Superior temporal gyrus (tissue), 1 donor: Measurements from ENCODE around the gene FREM2.

ENCODE experiments used
- DNase-seq: peaks from one replicate; pipeline ENCODE4 v3.0.0-alpha.2; 2016; ENCODE audit errors: extremely low spot score

The FREM2 gene

DNA sequence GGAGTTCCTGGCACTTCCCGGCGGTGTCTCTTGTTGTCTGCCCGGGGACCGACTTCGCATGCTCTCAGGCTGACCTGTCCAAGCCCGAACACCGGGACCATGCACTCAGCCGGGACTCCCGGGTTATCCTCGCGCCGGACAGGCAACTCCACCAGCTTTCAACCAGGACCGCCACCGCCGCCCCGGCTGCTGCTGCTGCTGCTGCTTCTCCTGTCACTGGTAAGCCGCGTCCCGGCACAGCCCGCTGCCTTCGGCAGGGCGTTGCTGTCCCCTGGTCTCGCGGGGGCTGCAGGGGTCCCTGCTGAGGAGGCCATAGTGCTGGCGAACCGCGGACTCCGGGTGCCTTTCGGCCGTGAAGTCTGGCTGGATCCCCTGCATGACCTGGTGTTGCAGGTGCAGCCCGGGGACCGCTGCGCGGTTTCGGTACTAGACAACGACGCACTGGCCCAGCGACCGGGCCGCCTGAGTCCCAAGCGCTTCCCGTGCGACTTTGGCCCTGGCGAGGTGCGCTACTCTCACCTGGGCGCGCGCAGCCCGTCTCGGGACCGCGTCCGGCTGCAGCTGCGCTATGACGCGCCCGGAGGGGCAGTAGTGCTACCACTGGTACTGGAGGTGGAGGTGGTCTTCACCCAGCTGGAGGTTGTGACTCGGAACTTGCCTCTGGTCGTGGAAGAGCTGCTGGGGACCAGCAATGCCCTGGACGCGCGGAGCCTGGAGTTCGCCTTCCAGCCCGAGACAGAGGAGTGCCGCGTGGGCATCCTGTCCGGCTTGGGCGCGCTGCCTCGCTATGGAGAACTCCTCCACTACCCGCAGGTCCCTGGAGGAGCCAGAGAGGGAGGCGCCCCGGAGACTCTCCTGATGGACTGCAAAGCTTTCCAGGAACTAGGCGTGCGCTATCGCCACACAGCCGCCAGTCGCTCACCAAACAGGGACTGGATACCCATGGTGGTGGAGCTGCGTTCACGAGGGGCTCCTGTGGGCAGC lies 661 bp downstream of the FREM2 start:
- no peak for DNase-seq

DNA sequence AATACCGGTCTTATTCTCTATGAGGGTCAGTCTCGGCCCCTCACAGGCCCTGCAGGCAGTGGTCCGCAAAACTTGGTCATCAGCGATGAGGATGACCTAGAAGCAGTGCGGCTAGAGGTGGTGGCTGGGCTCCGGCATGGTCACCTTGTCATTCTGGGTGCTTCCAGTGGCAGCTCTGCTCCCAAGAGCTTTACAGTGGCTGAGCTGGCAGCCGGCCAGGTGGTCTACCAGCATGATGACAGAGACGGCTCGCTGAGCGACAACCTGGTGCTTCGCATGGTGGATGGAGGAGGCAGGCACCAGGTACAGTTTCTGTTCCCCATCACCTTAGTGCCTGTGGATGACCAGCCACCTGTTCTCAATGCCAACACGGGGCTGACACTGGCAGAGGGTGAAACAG lies 1.8 kb downstream of the FREM2 start:
- no peak for DNase-seq

DNA sequence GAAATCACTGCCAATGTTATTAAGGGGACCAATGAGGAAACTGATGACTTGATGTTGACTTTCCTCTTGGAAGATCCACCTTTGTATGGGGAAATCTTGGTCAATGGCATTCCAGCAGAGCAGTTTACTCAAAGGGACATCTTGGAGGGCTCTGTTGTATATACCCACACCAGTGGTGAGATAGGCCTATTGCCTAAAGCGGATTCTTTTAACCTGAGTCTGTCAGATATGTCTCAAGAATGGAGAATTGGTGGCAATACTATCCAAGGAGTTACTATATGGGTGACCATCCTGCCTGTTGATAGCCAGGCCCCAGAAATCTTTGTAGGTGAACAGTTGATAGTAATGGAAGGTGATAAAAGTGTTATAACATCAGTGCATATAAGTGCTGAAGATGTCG lies 3.4 kb downstream of the FREM2 start:
- DNase-seq, result no peak

DNA sequence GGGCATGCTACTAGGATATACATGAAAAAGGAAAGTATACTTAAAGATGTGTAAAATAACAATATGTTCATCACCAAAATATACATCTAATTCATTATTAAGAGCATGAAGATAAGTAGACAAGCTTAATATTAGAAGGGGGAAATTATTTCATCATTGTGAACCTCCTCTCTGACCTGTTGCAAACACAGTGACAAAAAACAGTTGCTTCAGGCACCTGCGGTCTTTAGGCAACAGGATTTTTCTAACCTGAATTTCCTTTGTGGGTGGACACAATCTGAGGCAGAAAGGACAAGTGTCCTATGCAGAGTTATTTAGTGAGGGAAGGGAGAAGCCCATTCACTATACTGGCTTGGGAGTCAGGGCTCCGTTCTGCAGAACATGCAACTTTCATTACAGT lies 6.3 kb downstream of the FREM2 start:
- no peak for DNase-seq

DNA sequence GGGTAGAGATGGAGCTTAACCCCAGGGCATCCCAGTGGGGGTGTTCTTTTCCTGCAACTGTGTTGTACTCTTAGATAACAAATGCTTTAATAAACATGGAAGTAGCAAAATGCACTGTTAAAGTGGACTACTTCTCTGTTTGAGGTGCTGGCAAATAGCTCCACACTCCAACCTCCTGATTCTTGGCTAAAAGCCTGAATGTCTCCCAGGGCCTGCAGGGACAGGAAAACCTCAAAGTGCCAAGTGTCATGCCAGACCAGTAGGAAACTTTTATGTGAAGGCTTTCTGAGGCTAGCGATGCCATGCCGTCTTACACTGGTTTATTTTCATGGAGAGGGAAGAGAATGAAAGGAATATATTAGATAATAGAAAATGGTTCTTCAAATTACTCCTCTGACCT lies 6.8 kb downstream of the FREM2 start:
- DNase-seq, result no peak

DNA sequence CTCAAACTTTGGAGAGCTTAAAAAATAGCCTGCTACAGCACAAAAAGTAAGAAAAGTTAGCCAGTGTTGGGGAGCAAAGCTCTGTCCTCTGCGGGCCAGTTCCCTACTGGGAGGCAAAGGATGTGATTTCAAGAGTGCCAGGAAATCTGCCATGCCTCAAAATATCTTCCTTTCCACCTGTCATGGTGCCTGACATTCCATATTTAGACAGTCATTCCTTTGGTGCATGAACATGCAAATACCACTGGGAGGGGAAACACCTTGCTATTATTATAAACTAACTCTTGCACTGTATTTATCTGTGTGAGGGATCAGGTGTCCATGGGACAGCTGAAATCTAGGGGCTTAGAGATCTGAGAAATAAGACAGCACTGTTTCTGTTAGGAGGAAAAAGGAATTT lies 10.3 kb downstream of the FREM2 start:
- DNase-seq, result no peak

DNA sequence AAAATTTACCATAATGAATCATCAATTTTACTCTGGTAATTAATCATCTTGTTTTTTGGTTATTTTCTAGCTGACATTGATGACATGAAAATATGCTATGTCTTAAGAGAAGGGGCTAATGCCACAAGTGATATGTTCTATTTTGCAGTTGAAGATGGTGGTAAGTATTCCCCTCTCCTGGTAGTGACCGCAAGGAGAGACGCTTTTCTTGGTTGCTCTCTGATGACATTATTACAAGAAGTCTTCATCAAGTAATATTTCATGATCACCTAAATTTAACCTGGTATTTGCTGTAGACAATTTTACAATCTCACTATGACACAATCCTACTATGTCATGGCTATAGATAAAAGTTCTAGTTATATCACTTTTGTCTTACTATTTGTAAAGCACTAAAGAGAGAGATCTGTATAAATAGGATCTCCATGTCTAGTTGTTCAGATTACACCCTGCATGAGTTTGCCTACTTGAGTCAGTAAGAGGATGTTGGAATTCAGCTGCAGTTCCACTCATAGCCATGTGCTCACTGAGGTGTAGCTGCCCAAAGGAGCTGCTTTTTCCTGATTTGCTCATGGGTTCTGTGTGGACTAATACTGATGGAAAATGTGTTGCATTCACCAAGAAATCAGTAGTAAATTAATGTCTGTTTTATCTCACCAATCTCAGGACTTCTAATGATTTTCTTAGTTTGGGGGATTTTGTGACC lies 10.9 kb downstream of the FREM2 start:
- no peak for DNase-seq

DNA sequence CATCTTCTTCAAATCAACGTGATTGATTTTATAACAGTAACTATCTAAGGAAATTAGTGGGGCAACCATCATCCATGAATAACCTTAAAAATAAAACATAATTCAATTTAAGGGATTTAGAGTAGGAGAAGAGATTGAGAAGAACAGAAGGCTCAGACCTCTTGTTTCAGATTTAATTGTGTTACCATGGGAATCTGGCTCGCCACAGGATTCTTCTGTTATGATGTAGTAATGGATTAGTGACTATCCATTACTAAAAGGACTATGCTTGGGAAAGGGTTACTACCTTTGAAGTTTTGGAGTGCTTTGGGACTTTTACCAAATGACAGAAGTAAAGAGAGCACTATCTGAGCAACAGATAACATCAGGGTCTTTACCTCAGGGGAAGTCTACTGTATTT lies 13.2 kb downstream of the FREM2 start:
- DNase-seq, result no peak

DNA sequence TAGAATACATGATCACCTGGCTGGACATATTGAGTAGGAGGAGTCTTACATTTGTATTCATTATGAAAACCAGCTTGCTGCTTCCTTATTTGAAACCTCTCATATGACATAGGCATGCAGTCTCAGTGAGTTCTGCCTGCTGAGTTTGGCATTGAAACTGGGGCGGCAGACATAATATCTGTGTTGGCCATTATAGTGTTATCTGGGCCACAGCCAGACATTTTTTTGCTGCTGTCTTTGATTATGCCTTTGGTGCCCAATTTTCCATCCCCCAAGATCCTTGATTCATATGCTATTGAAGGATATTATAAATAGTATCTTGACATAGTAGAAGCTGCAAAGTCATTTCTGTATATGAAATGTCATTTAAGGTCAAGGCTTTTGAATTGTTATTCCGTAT lies 15.8 kb downstream of the FREM2 start:
- DNase-seq, result no peak

DNA sequence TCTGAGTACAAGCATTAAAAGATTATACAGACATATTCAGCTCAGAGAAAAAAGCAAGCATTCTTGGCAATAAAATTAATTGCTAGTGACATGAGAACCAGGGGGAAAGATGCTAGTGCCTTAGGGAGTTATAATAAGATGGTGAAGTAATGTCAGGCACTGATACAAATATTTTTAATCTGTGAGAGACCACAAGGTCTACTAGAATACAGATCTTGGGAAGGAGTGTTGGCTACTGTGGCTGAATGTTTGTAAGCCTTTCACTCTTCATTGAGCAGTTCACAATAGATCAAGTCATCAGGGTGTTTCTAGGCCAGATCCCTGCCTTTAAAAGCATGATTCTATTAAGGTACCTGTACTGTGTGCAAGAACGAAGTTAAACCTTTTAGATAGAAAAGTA lies 16.4 kb downstream of the FREM2 start:
- no peak for DNase-seq

DNA sequence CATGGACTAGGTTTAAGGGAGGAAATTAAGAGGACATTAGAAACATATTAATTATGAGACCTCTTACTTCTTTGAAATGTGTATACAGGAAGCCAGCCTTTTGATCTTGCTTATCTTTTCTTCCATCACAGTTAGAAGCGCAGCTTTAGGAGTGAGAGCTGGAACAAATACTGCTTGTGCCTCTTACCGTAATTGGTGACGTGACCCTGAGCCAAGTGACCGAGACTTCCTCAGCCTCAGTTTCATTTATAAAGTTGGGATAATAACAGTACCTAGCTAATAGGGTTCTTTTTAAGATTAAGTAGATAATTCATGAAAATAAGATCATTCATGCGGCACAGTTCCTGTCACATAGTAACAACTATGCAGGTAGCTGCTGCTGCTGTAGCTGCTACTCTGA lies 18.5 kb downstream of the FREM2 start:
- no peak for DNase-seq

DNA sequence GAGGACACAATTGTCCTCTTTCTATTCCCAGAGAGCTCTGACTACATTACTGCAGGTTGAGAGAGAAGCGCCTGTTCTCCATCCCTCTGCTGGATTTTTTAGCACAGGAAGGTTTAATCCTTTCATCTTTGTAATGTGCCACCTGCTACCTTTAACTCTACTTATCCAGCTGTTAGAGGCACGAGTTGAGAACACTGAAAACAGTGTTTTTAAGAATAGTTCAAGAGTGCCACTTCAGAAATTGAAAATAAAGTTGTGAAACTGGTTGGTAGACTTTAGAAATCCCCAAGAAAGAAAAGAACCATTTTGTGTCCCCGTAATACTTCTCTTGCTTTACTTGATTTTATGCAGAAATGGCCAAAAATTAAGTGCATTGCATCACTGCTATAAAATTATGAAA lies 20.6 kb downstream of the FREM2 start:
- DNase-seq, result no peak

DNA sequence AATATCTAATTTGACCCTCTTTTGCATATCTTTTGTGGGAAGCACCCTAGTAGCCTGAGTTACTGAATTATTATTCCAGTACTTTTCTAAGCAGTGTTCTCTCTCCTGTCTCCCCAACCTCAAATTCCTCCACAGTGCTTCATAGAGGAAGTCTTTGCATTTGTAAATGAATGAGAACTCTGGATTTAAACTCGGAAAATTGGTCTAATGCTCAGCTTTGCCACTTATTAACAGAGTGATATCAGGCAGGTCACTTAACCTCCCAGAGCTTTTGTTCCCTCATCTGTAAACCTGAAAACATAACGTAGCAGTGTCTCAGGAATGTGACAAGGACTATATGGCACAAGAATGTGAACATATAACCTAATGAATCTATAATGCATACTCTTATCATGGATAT lies 26.2 kb downstream of the FREM2 start:
- DNase-seq, result no peak

DNA sequence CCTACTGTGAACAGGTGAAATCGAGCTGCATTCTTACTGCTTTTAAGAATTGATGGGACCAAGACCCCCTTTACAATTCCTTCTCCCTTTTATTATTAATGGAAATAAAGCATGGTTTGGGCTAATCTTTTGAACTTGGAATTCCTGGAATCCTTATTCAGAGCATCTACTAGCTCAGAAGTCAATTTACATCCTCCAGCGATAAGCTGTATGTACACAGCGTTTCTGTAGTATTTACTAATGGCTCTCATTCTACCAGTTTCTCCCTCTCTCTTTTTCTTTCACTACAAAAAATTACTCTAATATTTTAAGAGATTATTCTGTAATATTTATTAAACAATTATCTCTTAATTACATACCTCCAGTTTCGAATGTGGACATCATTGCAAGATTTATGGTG lies 31.5 kb downstream of the FREM2 start:
- DNase-seq, result no peak

DNA sequence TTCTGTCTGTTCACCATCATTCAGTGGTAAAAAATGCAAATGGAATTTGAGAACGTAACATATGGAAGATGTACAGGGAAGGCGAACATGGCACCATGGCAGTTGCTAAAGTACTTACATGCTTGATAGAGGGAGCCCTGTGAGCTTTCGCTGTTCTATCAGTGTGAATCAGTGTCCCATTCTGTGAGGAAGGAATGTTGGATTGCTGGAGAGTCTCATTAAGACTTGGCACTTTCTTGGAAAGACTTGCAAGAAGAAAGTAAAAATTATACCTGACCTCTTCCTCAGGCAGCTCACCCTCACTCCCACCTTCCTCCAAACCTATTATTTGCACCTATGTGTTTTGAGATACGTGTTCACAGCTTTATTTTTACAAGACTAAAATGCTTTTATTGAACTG lies 43.5 kb downstream of the FREM2 start:
- no peak for DNase-seq

DNA sequence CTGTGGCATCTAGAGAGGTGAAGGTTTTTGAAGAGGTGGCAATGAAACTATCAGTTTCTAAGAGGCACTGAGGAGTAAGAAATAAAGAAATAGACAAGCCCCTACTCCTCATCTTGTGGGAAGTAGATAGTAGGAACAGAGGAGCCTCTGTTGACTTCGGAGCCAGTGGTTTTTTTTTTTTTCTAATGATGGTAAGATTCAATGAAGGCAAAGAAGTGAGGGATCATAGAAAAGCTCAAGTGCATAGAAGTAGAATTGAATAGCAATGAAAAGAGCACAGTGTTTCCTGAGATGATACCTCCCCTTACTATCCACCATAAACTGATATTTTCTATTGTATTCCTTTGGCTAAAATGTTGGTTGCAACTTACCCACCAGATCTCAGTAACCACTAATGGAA lies 46.3 kb downstream of the FREM2 start:
- DNase-seq, result no peak

DNA sequence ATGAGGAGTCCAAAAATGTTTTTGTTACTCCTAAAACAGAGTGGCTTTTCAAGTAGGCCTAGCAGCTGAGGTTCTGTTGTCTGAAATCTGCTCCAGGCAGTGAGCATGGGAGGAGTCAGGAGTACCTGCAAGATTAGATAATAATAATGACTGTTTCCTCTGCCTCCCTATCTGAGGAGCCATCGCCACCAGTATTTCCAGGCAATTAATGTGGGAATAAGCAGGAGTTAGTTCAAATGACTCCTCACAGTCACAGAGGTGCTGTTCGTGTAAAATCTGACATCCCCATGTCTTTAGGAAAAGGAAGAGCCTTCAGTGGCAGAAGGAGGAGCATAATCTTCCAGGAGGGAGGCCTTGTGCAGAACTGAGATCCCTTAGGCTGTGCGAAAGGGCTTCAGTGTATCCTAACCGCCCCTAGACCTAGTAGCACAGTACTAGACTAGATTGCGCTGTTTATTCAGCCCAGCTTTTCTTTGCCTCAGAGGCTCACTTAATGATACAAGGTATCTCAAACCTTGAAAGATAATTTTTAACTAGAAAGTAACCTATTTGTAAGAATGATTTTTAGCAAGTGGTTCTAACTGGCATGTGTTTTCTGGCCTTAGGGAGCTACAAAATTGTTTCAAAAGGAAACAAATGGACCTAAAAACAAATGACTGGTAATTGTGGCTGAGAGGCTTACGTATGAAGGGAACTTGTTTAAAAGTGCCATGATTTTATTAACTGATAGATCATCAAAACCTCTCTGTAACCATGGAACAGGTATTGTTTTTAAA lies 49.0 kb downstream of the FREM2 start:
- DNase-seq, result no peak

DNA sequence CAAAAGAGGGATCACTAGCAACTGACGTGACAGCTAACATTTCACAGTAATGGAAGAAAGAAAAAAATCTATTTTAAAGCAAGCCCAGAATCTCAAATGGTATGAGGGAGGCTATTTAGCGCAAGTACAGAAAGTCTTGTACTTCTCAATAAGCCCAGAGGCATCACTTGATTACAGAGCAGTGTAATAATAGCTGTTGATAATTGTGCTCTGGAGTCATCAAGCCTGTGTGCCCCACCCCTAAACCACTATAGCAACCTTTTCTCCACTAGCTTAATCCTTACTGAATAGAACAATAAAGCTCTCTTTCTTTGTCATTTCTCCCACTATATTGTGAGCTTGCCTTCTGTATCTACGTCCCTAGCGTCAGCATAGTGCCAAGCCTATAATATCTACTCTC lies 56.6 kb downstream of the FREM2 start:
- no peak for DNase-seq

DNA sequence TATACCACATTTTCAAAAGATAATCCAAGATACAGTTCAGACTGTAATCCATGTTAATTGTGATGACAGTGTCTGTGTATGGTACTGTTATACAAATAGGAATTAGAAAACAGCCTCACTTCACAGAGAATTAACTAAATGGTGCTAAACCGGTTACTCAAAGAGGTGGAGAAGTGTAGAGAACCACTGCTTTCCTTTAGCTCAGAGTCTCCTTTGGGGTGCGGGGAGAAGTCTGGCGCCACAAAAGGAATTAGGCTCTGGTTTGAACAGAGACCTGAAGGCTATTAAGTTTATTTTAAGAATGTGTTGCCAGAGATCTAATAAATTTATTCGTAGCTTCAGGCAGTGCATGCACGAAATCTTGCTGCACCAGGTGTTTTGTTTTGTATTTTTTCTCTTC lies 65.8 kb downstream of the FREM2 start:
- DNase-seq, result no peak

DNA sequence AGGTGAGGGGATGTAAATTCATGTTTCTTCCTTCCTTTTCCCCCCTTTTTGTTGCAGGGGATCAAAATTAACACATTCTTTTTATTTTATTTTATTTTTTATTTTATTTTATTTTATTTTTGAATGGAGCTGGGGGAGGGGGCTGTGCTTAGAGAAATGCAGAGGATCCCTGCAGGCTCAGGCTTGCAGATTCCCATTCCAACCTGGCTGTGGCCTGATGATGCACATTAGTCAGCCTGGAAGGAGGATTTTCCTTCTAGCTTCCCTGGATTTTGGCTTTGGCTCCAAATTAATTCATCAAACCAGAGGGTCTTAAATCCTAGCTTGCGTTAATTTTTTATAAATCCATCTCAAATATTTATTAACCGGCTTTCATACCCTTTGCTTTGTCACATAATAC lies 67.0 kb downstream of the FREM2 start:
- DNase-seq, result no peak

DNA sequence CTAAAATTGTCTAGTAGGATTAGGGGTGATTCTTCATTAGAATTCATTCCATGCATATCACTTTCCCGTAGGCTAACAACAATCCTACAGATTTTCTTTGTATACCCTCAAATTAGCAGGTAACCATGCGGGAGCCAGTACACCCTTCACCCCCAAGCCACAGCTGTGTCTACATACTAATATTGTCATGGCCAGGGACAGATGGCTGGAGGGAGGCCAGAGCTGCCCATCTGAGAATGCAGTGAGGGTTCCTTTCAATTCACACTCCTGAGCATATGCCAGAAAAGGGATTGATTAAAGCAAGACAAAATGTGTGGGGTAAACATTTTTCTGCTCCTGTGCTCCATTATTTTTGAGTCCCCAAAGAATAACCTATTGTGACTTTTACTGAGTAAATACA lies 68.9 kb downstream of the FREM2 start:
- DNase-seq, result no peak

DNA sequence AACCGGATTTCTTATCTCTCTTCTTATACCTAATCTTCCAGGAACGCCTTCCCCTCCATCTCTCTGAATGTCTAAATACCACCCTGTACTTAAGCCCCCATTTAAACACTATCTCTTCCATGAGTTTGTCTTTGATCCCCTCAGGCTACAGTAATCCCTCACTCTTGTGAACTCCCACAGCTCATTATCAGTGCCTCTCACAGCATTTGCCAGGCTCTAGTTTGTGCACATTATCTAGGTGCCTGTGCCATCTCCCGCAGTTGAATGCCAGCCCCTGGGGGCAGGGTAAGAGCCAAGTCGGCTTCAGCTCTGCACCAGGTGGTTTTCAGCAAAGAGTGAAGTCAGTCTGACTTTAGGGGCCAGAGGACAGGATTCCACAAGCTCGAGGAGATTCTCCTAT lies 71.4 kb downstream of the FREM2 start:
- no peak for DNase-seq

DNA sequence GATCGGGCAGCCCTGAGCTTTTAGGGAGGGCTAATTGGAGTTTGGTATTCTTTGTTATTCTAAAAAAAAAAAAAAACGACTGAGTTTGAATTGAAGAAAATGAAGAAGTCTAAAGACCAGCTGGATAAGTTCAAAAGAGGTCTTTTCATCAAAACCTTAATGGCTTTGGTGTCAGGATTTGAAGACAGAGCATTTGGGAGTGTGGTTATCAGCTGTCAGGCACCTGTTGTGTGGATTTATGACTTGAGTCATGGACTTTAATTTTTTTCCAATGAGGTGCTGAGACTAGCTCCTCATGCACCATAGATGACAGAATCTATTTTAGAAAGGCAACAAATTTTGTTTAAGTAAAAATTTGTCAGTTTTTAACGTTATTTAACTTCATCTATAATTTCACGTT lies 72.5 kb downstream of the FREM2 start:
- no peak for DNase-seq
